ENCODE results near the gene RBM39. TPM values are rescaled to one million over a fixed set of nuclear protein-coding genes. Genes with fewer than 3 reads are reported as not detected.
A peak's percentile ranks its signal among the peaks of the same experiment; 100 is the strongest.

RBM39 gene
- total and polyA plus RNA-seq, 2 of the 13 experiments (the other 11 are each of a cell fraction or from before 2014, with no cell fraction given), result 788 to 920 TPM

- TF ChIP-seq KDM5B (CRISPR knock-in tag; IDR thresholded peaks at IDR 0.05; ENCODE audit: borderline replicate concordance) (peak; percentile 68), TIGD3 (CRISPR knock-in tag; IDR thresholded peaks at IDR 0.05; ENCODE audit: borderline replicate concordance) (no peak), JUND (CRISPR knock-in tag; IDR thresholded peaks at IDR 0.05) (no peak), POGK (CRISPR knock-in tag; conservative IDR thresholded peaks at IDR 0.05) (no peak), ZBTB39 (CRISPR knock-in tag; IDR thresholded peaks at IDR 0.05) (no peak), CCDC6 (CRISPR knock-in tag; IDR thresholded peaks at IDR 0.05) (no peak), TAF15 (IDR thresholded peaks at IDR 0.05; ENCODE audit: low read depth, low read length, poor library complexity, severe bottlenecking) (no peak), MIER2 (CRISPR knock-in tag; IDR thresholded peaks at IDR 0.05) (no peak), ZFP90 (CRISPR knock-in tag; IDR thresholded peaks at IDR 0.05; ENCODE audit: borderline replicate concordance) (no peak), LCORL (IDR thresholded peaks at IDR 0.05) (no peak), LCORL (CRISPR knock-in tag; IDR thresholded peaks at IDR 0.05) (peak; percentile 63; the same call in 1 of the 2 replicates), NR2C2 (CRISPR knock-in tag; IDR thresholded peaks at IDR 0.05; ENCODE audit: borderline replicate concordance) (no peak), NFYB (CRISPR knock-in tag; IDR thresholded peaks at IDR 0.05) (no peak; the same call in 1 of the 2 replicates), ZNF10 (CRISPR knock-in tag; IDR thresholded peaks at IDR 0.05; ENCODE audit: borderline replicate concordance, low read depth) (no peak), IRF9 (CRISPR knock-in tag; IDR thresholded peaks at IDR 0.05; ENCODE audit: borderline replicate concordance) (no peak), UBTF (CRISPR knock-in tag; IDR thresholded peaks at IDR 0.05) (no peak), RBM39 (IDR thresholded peaks at IDR 0.05; ENCODE audit: low read depth, low read length, poor library complexity, severe bottlenecking) (no peak), KMT2B (CRISPR knock-in tag; IDR thresholded peaks at IDR 0.05) (no peak; the same call in 1 of the 2 replicates), HNRNPUL1 (IDR thresholded peaks at IDR 0.05; ENCODE audit: low read depth, low read length) (no peak), MED8 (CRISPR knock-in tag; IDR thresholded peaks at IDR 0.05; ENCODE audit: insufficient replicate concordance) (peak; percentile 47)
Measured at GRCh38 chr20:35697696-35698297, 44.3 kb downstream of the RBM39 start (continued).
